ENCODE results near the gene RBBP5. TPM values are rescaled to one million over a fixed set of nuclear protein-coding genes. Genes with fewer than 3 reads are reported as not detected.

RBBP5 gene
- polyA plus RNA-seq, 3 donors from 2014 or later: 11.2 to 20.1 (median 15.5) TPM

DNA sequence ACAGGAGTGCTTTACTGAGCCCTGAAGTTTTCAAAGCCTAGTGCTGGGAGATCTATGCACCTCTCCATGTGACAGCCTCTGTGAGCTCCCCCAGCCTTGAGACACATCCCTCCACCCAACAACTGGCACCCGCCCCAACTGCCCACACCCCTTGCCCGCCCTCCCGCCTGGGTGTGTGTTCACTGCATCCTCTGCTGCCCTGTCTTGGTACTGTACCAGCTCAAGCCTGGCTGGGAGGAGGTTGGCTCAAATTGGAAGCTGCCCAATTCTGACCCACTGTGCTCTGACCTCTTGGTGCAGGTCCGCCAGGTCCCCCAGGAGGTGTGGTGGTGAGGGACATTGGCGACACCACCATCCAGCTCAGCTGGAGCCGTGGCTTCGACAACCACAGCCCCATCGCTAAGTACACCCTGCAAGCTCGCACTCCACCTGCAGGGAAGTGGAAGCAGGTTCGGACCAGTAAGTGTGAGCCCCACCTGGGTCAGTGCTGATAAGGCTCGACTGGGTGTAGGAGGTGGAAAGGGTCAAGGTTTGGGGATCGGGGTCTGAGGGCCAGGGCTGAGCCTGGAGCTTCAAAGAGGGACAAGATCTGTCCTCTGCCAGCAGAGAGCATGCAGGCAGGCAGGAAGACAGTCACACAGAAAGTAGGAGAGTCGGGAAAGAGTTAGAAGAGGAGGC, 55.5 kb downstream of the RBBP5 start:
- no peaks in the 10 kb centered on the region for H3K36me3 Mint-ChIP-seq
- H3K27ac Mint-ChIP-seq: no peak overlapping the region

DNA sequence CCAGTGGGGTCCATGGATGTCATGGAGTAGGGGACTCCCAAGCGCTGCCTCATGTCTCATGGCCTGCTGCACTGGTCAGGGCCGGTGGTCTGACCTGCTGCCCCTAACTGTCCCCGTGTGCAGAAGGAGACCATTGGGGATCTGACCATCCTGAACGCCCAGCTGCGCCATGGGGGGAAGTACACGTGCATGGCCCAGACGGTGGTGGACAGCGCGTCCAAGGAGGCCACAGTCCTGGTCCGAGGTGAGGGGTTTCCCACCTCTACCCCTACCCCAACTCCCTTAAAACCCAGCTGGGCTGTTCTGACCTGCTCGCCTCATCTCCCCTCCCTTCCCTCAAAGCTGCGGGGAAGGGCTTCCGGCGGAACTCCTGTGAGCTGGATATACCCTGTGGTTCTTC, 56.1 kb downstream of the RBBP5 start:
- Mint-ChIP-seq H3K27me3 (ENCODE audit: low read depth in 3 of 3) (no peaks in the 10 kb centered on the region), H3K9me3 (no peaks in the 10 kb centered on the region), H3K36me3 (no peaks in the 10 kb centered on the region), H3K4me3 (no peak overlapping the region), H3K27ac (no peak overlapping the region), H3K4me1 (peaks cover 0 to 2% of the 10 kb centered on the region in 2 donors)
- DNase-seq: no peak

More for the DNA sequence above, 55.5 kb downstream of the RBBP5 start:
- DNase-seq: no peak
- no peak overlapping the region for H3K4me3 Mint-ChIP-seq
- no peaks in the 10 kb centered on the region for H3K27me3 Mint-ChIP-seq (ENCODE audit: low read depth in 3 of 3)
- H3K4me1 Mint-ChIP-seq: peaks cover 0 to 2% of the 10 kb centered on the region in 2 donors
- H3K9me3 Mint-ChIP-seq: no peaks in the 10 kb centered on the region

DNA sequence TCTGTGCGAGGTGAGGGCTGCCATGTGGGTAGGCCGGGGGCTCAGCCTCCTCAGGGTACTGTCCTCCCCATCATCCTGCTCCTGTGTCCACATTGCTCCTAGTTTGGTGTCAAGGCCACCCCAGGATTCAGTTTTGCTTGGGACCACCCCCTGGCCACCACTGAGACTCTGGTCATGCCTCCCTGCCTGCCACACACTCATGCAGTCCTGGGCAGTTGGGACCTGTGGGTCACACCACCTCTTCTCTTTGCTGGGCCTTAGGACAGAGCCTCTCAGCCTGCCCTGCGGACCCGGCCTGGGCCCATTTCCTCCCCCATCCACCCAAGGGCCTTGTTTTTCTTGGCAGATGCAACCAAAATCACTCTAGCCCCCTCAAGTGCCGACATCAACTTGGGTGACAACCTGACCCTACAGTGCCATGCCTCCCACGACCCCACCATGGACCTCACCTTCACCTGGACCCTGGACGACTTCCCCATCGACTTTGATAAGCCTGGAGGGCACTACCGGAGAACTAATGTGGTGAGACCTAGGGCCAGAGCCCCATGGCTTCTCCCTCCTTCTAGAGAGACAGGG, 56.9 kb downstream of the RBBP5 start:
- peaks cover 0 to 2% of the 10 kb centered on the region in 2 donors for H3K4me1 Mint-ChIP-seq
- no peaks in the 10 kb centered on the region for H3K36me3 Mint-ChIP-seq
- no peaks in the 10 kb centered on the region for H3K27me3 Mint-ChIP-seq (ENCODE audit: low read depth in 3 of 3)
- no peak for DNase-seq
- H3K4me3 Mint-ChIP-seq: no peak overlapping the region
- H3K9me3 Mint-ChIP-seq: no peaks in the 10 kb centered on the region
- H3K27ac Mint-ChIP-seq: no peak overlapping the region

DNA sequence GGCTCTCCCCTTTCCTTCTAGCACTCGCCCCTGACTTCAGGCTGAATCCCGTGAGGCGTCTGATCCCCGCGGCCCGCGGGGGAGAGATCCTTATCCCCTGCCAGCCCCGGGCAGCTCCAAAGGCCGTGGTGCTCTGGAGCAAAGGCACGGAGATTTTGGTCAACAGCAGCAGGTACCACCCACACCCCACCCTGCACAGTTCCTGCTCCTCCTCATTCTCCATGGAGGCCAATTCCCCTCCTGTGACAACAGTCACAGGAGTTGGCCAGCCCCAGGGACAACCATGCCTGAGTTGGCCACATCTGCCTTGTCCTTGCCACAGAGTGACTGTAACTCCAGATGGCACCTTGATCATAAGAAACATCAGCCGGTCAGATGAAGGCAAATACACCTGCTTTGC, 57.5 kb downstream of the RBBP5 start:
- H3K36me3 Mint-ChIP-seq: no peaks in the 10 kb centered on the region
- no peak for DNase-seq
- no peak overlapping the region for H3K4me3 Mint-ChIP-seq
- H3K27me3 Mint-ChIP-seq (ENCODE audit: low read depth in 3 of 3): peaks cover 0 to 2% (median 0%) of the 10 kb centered on the region in 3 donors
- no peak overlapping the region for H3K27ac Mint-ChIP-seq
- no peaks in the 10 kb centered on the region for H3K9me3 Mint-ChIP-seq
- H3K4me1 Mint-ChIP-seq: peaks cover 0 to 2% of the 10 kb centered on the region in 2 donors

DNA sequence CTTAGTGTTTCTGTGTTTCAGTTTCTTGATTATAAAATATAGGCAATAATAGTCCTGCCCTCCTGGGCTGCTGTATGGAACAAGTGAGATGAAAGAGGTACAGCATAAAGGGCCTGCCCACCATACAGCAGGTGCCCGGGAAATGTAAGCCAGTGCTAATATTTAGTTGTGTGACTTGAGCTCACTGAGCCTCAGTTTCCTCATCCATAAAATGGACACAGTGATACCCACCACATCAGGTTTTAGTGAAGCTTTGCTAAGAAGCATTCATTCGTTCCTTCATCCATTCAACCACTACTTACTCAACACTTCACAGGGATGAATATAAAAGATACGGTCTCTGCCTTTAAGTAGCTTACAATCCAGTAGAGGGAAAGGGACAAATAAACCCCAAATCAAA, 58.9 kb downstream of the RBBP5 start:
- no peaks in the 10 kb centered on the region for H3K9me3 Mint-ChIP-seq
- DNase-seq: no peak
- no peak overlapping the region for H3K4me3 Mint-ChIP-seq
- H3K36me3 Mint-ChIP-seq: no peaks in the 10 kb centered on the region
- H3K27ac Mint-ChIP-seq: no peak overlapping the region
- peaks cover 0 to 2% of the 10 kb centered on the region in 2 donors for H3K4me1 Mint-ChIP-seq
- peaks cover 0 to 2% (median 0%) of the 10 kb centered on the region in 3 donors for H3K27me3 Mint-ChIP-seq (ENCODE audit: low read depth in 3 of 3)

DNA sequence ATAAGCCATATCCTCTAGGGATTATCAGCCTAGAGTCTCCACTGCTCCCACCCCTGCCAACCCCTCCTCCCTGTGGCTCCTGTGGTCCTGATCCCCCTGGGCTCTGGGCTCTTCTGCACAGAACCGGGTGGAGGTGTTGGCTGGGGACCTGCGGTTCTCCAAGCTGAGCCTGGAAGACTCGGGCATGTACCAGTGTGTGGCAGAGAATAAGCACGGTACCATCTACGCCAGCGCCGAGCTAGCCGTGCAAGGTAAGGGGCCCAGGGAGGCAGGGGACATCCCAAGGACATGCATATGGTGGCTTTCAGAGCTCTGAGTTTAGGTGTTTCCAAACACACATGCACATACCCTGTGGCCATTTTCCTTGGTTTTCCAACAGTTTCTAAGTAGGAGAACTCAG, 59.5 kb downstream of the RBBP5 start:
- no peaks in the 10 kb centered on the region for H3K36me3 Mint-ChIP-seq
- H3K27me3 Mint-ChIP-seq (ENCODE audit: low read depth in 3 of 3): peaks cover 0 to 2% (median 0%) of the 10 kb centered on the region in 3 donors
- H3K27ac Mint-ChIP-seq: no peak overlapping the region
- no peak overlapping the region for H3K4me3 Mint-ChIP-seq
- no peak for DNase-seq
- no peaks in the 10 kb centered on the region for H3K9me3 Mint-ChIP-seq
- H3K4me1 Mint-ChIP-seq: peaks cover 0 to 2% of the 10 kb centered on the region in 2 donors

DNA sequence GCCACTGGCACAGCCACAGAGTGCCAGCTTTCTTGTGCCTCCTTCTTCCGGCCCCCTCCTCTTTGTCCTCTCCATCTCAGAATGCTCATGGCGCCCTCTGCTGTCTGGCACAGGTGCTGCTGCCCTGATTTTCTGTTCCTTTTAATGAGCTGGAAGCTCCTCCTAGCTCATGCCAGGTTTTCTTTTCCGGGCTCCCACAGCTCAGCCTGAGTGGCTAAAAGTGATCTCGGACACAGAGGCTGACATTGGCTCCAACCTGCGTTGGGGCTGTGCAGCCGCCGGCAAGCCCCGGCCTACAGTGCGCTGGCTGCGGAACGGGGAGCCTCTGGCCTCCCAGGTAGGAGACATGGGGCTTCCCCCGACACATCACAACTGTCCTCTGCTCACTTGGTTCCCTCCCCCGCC, 60.1 kb downstream of the RBBP5 start:
- H3K4me3 Mint-ChIP-seq: no peak overlapping the region
- no peaks in the 10 kb centered on the region for H3K9me3 Mint-ChIP-seq
- H3K27ac Mint-ChIP-seq: no peak overlapping the region
- H3K27me3 Mint-ChIP-seq (ENCODE audit: low read depth in 3 of 3): peaks cover 0 to 2% (median 0%) of the 10 kb centered on the region in 3 donors
- H3K36me3 Mint-ChIP-seq: no peaks in the 10 kb centered on the region
- peaks cover 0 to 2% of the 10 kb centered on the region in 2 donors for H3K4me1 Mint-ChIP-seq
- peak; percentile 37 to 49 (median 40) for DNase-seq

DNA sequence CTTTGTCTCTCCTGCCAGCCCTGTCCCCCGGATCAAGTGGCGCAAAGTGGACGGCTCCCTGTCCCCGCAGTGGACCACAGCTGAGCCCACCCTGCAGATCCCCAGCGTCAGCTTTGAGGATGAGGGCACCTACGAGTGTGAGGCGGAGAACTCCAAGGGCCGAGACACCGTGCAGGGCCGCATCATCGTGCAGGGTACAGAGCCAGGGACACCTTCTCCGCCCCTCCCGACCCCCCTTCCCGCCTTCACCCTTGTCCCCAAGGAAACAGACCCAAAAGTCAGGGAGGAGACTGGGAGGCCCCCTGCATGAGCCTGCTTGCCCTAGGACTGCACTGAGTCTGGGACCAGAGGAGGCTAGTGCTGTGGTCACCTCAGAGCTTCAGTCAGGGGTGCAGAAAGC, 60.6 kb downstream of the RBBP5 start:
- Mint-ChIP-seq H3K4me3 (no peak overlapping the region), H3K9me3 (no peaks in the 10 kb centered on the region), H3K27ac (no peak overlapping the region), H3K4me1 (peaks cover 0 to 2% of the 10 kb centered on the region in 2 donors), H3K27me3 (ENCODE audit: low read depth in 3 of 3) (peaks cover 0 to 2% (median 0%) of the 10 kb centered on the region in 3 donors), H3K36me3 (no peaks in the 10 kb centered on the region)
- no peak for DNase-seq

DNA sequence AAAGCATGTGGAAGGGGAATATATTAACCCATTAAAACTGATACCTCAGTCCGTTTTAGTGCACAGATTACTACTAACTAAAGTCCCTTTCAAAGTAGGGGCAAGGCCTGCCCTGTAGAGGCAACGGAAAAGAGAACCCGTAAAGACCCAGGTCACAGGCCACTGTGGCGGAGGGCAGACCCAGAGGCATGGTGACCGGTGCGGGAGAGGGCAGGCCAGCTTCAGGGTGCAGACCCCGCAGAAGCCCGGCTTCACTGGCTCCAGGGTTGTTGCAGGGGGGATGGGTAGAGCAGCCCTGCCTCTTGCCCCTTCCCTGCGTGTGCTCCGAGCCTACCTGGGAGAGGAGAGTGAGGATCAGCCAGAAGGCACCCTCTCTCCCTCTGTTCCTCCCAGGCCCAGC, 61.0 kb downstream of the RBBP5 start:
- peaks cover 0 to 2% (median 0%) of the 10 kb centered on the region in 3 donors for H3K27me3 Mint-ChIP-seq (ENCODE audit: low read depth in 3 of 3)
- no peak for DNase-seq
- H3K27ac Mint-ChIP-seq: no peak overlapping the region
- H3K9me3 Mint-ChIP-seq: no peaks in the 10 kb centered on the region
- H3K4me1 Mint-ChIP-seq: peaks cover 0 to 2% of the 10 kb centered on the region in 2 donors
- no peak overlapping the region for H3K4me3 Mint-ChIP-seq
- H3K36me3 Mint-ChIP-seq: no peaks in the 10 kb centered on the region

DNA sequence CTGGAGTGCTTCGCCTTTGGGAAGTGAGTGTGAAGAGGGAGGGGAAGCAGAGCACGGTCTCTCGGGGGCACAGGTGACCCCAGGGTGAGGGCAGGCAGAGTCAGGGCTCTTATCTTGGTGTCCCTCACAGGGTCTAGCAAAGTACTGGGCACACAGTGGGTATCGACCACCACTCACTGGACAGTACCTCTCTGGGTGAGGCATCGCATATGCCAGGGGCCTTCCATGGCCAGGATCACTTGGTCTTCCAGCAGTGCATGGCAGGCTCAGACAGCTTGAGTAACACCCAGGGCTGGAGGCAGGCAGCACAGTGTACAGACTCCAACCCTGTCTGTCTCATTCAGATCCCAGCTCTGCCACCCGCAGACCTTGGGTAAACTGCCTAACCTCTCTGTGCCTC, 62.1 kb downstream of the RBBP5 start:
- Mint-ChIP-seq H3K27ac (no peak overlapping the region), H3K4me3 (no peak overlapping the region), H3K9me3 (no peaks in the 10 kb centered on the region), H3K36me3 (no peaks in the 10 kb centered on the region), H3K27me3 (ENCODE audit: low read depth in 3 of 3) (peaks cover 0 to 2% (median 0%) of the 10 kb centered on the region in 3 donors), H3K4me1 (peaks cover 0 to 2% of the 10 kb centered on the region in 2 donors)
- DNase-seq: no peak

DNA sequence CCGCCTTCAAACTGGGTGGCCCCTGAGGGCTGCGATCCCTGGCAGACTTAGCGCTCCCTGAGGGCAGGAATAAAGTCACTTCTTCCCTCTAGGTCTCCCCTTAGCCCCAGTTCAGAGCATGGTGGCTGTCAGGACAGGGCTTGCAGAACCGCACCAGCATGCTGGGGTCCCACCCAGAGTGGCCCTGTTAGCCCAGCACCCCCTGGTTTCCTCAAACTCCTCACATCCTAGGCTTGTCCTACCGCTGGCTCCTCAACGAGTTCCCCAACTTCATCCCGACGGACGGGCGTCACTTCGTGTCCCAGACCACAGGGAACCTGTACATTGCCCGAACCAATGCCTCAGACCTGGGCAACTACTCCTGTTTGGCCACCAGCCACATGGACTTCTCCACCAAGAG, 62.9 kb downstream of the RBBP5 start:
- H3K27me3 Mint-ChIP-seq (ENCODE audit: low read depth in 3 of 3): peaks cover 0 to 2% (median 0%) of the 10 kb centered on the region in 3 donors
- H3K36me3 Mint-ChIP-seq: no peaks in the 10 kb centered on the region
- no peak overlapping the region for H3K27ac Mint-ChIP-seq
- H3K4me1 Mint-ChIP-seq: peaks cover 0 to 2% of the 10 kb centered on the region in 2 donors
- H3K9me3 Mint-ChIP-seq: no peaks in the 10 kb centered on the region
- no peak overlapping the region for H3K4me3 Mint-ChIP-seq
- DNase-seq: no peak

DNA sequence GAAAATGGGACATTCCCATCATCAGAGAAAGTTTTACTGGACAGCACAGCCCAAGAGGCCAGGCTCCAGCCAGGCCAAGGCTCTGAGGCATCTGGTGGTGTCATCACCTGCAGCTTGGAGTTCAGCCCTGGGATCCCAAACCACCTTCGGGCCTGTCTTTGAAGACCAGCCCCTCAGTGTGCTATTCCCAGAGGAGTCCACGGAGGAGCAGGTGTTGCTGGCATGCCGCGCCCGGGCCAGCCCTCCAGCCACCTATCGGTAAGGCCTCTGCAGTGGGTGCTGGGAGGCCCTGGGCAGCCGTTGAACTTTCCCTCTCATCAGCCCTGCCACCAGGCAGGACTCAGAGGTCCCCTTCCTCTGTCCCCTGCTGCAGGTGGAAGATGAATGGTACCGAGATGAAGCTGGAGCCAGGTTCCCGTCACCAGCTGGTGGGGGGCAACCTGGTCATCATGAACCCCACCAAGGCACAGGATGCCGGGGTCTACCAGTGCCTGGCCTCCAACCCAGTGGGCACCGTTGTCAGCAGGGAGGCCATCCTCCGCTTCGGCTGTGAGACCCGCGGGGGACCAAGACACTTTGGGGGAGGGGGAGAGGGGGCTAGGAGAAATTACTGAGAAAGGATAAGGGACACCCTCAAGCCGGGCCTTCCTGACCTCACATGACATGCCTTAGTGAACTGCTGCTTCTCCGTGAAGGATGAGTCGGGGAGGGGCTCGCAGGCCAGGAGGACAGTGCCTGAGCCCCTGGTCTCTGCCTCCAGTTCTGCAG, 63.8 kb downstream of the RBBP5 start:
- no peak for DNase-seq
- Mint-ChIP-seq H3K9me3 (no peaks in the 10 kb centered on the region), H3K4me3 (no peak overlapping the region), H3K36me3 (no peaks in the 10 kb centered on the region), H3K27ac (no peak overlapping the region), H3K27me3 (ENCODE audit: low read depth in 3 of 3) (peaks cover 0 to 2% (median 0%) of the 10 kb centered on the region in 3 donors), H3K4me1 (peaks cover 0 to 2% of the 10 kb centered on the region in 2 donors)

DNA sequence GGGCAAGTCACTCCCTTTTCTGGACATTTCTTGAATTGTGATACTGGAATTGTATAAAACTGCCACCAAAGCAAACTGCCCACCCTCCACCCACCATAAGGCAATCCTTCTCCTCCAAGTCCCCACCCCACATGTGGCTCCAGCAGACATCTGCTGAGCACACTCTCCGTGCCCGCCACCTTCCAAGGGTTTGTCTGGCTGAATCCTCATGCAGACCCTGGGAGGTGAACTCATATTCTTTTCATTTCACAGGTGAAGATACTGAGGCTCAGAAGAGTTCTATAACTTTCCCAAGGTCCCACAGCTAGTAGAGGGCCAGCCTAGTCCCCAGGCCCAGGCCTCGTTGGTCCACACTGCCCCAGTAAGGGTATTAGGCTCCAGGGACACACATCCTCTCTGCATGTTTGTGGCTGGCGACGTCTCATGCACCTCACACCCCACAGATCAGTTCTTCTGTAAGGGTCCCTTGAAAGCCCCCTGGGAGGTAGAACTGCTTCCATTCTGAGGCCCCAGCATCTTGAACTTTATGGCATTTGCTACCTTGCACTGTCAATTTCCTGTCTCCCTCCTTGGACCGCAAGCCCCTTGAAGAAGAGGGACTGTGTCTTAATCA, 64.7 kb downstream of the RBBP5 start:
- Mint-ChIP-seq H3K9me3 (no peaks in the 10 kb centered on the region), H3K27me3 (ENCODE audit: low read depth in 3 of 3) (peaks cover 0 to 2% (median 0%) of the 10 kb centered on the region in 3 donors), H3K4me1 (peaks cover 0 to 2% of the 10 kb centered on the region in 2 donors), H3K4me3 (no peak overlapping the region), H3K27ac (no peak overlapping the region), H3K36me3 (no peaks in the 10 kb centered on the region)
- no peak for DNase-seq

DNA sequence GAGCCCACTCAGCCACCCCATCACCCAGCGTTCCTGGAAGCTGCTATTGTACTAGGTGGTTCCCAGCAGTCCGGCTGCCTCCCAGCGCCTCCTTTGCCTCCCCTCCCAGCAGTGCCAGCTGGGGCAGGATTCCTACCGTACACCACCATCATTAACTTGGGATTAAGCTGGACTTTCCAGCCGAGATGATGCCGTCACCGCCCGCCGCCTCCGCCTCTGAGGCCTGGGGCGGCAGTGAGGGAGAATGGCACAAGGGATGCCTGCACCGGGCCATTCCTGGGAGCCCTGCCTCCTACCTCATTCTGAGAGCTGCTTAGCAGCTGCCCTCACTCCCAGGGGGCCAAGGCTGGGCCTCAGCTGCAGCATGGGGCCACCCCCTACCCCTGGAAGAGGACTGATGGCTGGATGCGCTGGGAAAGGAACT, 65.6 kb downstream of the RBBP5 start:
- Mint-ChIP-seq H3K27me3 (ENCODE audit: low read depth in 3 of 3) (peaks cover 0 to 2% (median 0%) of the 10 kb centered on the region in 3 donors), H3K27ac (no peak overlapping the region), H3K36me3 (no peaks in the 10 kb centered on the region), H3K9me3 (no peaks in the 10 kb centered on the region), H3K4me1 (no peaks in the 10 kb centered on the region), H3K4me3 (no peak overlapping the region)
- DNase-seq: no peak

Measured in immature natural killer cell (primary cell).